Upper lobe of left lung (tissue), 6 donors: ENCODE results near the gene VPS13D. TPM values are rescaled to one million over a fixed set of nuclear protein-coding genes. Genes with fewer than 3 reads are reported as not detected.

Experiments
- ATAC-seq, 2 donors: fragments of 200-7000 bp; cut with Tn5 transposase; one replicate each; pipeline ENCODE4 v1.9.1; 2022; ENCODE audit warnings: mild to moderate bottlenecking in 2 of 2, moderate library complexity in 2 of 2; ENCODE audit not compliant: low FRiP score in 2 of 2
- DNase-seq, 2 donors: peaks; one replicate each; pipeline ENCODE4 v3.0.0-alpha.2; 2019 to 2020
- H3K27ac ChIP-seq, 4 donors: fragments of 200-600 bp; sonication (generic); one replicate each; pipeline ENCODE4 v1.5.1; 2016 to 2019
- H3K27me3 ChIP-seq, 4 donors: fragments of 200-600 bp; sonication (generic); one replicate each; pipeline ENCODE4 v1.5.1; 2017 to 2019
- H3K36me3 ChIP-seq, 4 donors: fragments of 200-600 bp; sonication (generic); one replicate each; pipeline ENCODE4 v1.5.1; 2016 to 2019
- H3K4me1 ChIP-seq, 4 donors: fragments of 200-600 bp; sonication (generic); one replicate each; pipeline ENCODE4 v1.5.1; 2018 to 2019
- H3K4me3 ChIP-seq, 4 donors: fragments of 200-600 bp; sonication (generic); one replicate each; pipeline ENCODE4 v1.5.1; 2017 to 2019; ENCODE audit warnings: mild to moderate bottlenecking in 2 of 4, moderate library complexity in 1 of 4
- H3K9me3 ChIP-seq, 4 donors: fragments of 200-600 bp; sonication (generic); one replicate each; pipeline ENCODE4 v1.5.1; 2018 to 2019
- CTCF ChIP-seq, 6 experiments: fragments of 450-650 bp in 4 of 6; fragments of 200-600 bp in 2 of 6; sonication (generic) in 2 of 6; IDR thresholded peaks; one replicate each; pipeline ENCODE4 v1.5.1; 2016 to 2019; ENCODE audit warnings: antibody characterized with exemption in 6 of 6
- EP300 ChIP-seq, 4 donors: sonication (generic); formaldehyde crosslinking; IDR thresholded peaks; one replicate each; pipeline ENCODE4 v1.5.1; 2017; ENCODE audit warnings: antibody characterized with exemption in 4 of 4, control low read depth in 2 of 4
- POLR2A ChIP-seq, 4 donors: fragments of 450-650 bp; IDR thresholded peaks; one replicate each; pipeline ENCODE4 v1.5.1; 2016 to 2017; ENCODE audit warnings: antibody characterized with exemption in 4 of 4, mild to moderate bottlenecking in 2 of 4
- POLR2AphosphoS5 ChIP-seq, 2 donors: sonication (generic); formaldehyde crosslinking; IDR thresholded peaks; one replicate each; pipeline ENCODE4 v1.5.1; 2017; ENCODE audit warnings: antibody characterized with exemption in 2 of 2
- WGBS, 2 donors: methylation state at CpG; one replicate each; pipeline ENCODE4 v1.1.5; 2017 to 2018; 5-methylcytosine and 5-hydroxymethylcytosine counted together
- total RNA-seq, 6 donors: library from RNA; depleted of rRNA in 4 of 6; stranded (reverse); fragments of >200 nt in 4 of 6; gene quantifications; one replicate each; pipeline versions ENCODE4 v1.1.0 to v1.2.1, GENCODE V29; 2016 to 2021
- donor health status: DM: no; HTN: no; CAD: no; lungs with moderate emphysema.
- donor health status: DM: no; HTN: yes; CAD: no; lungs with severe emphysema.

Gene VPS13D
- total RNA-seq, 6 donors from 2014 or later = 54.9 to 181 (median 87.9) TPM

GRCh38 chr1:12475947-12476346 lies 246.1 kb downstream of the VPS13D start:
- Histone ChIP-seq H3K4me1 (peaks cover 77 to 85% (median 81%) of the 10 kb centered on the region in 4 donors), H3K27ac (peak overlapping the region; percentile 4 to 77 (median 68))
- 44 to 62% methylated on average over 2 of the region's 2 CpGs for WGBS, 2 donors

GRCh38 chr1:12477314-12477713 lies 247.5 kb downstream of the VPS13D start:
- TF ChIP-seq EP300 (IDR thresholded peaks at IDR 0.05) (no peak), POLR2AphosphoS5 (IDR thresholded peaks at IDR 0.05) (no peak), CTCF (IDR thresholded peaks at IDR 0.05) (no peak), POLR2A (IDR thresholded peaks at IDR 0.05) (no peak)
- ATAC-seq (no peak), DNase-seq (no peak)
- Histone ChIP-seq H3K36me3 (no peaks in the 10 kb centered on the region), H3K27ac (peak overlapping the region in 2 of 4 donors; percentile 76 to 79), H3K4me3 (no peak overlapping the region), H3K4me1 (peaks cover 88 to 95% (median 93%) of the 10 kb centered on the region in 4 donors), H3K9me3 (no peaks in the 10 kb centered on the region), H3K27me3 (no peaks in the 10 kb centered on the region)
- WGBS, 2 donors = 83 to 91% methylated on average over 5 of the region's 5 CpGs

More at GRCh38 chr1:12475947-12476346, 246.1 kb downstream of the VPS13D start:
- Histone ChIP-seq H3K9me3 (no peaks in the 10 kb centered on the region), H3K4me3 (no peak overlapping the region), H3K36me3 (no peaks in the 10 kb centered on the region), H3K27me3 (no peaks in the 10 kb centered on the region)
- DNase-seq = peak in 1 of 2 donors; percentile 55
- TF ChIP-seq CTCF (IDR thresholded peaks at IDR 0.05) = no peak
- no peak for TF ChIP-seq POLR2AphosphoS5 (IDR thresholded peaks at IDR 0.05)
- no peak for TF ChIP-seq POLR2A (IDR thresholded peaks at IDR 0.05)
- ATAC-seq = peak in 1 of 2 donors; percentile 50

- TF ChIP-seq EP300 (IDR thresholded peaks at IDR 0.05) (peak in 1 of 4 donors; percentile 9), POLR2AphosphoS5 (IDR thresholded peaks at IDR 0.05) (peak; percentile 52 to 78), CTCF (IDR thresholded peaks at IDR 0.05) (no peak)
- H3K27me3 ChIP-seq = no peaks in the 10 kb centered on the region
- H3K27ac ChIP-seq = peak overlapping the region; percentile 66 to 79 (median 76)
- DNase-seq (peak; percentile 68 to 91), ATAC-seq (peak; percentile 88 to 90)
- peaks cover 80 to 89% (median 87%) of the 10 kb centered on the region in 4 donors for H3K4me1 ChIP-seq
- H3K36me3 ChIP-seq = no peaks in the 10 kb centered on the region
- WGBS, 2 donors = 20 to 23% methylated on average over 19 of the region's 19 CpGs
- peak overlapping the region in 1 of 4 donors; percentile 5 for H3K4me3 ChIP-seq
- no peaks in the 10 kb centered on the region for H3K9me3 ChIP-seq
Observed at GRCh38 chr1:12477936-12478611, 248.2 kb downstream of the VPS13D start.

GRCh38 chr1:12478612-12478985 lies 248.8 kb downstream of the VPS13D start:
- peak in 1 of 2 donors; percentile 2 for ATAC-seq
- peak overlapping the region in 1 of 4 donors; percentile 5 for H3K4me3 ChIP-seq
- DNase-seq = no peak
- no peaks in the 10 kb centered on the region for H3K27me3 ChIP-seq
- peak overlapping the region; percentile 66 to 79 (median 76) for H3K27ac ChIP-seq
- peaks cover 75 to 83% (median 82%) of the 10 kb centered on the region in 4 donors for H3K4me1 ChIP-seq
- H3K36me3 ChIP-seq = no peaks in the 10 kb centered on the region
- WGBS, 2 donors = 16 to 20% methylated on average over 6 to 11 of the region's 11 CpGs
- no peaks in the 10 kb centered on the region for H3K9me3 ChIP-seq
- no peak for TF ChIP-seq CTCF (IDR thresholded peaks at IDR 0.05)
- no peak for TF ChIP-seq POLR2AphosphoS5 (IDR thresholded peaks at IDR 0.05)
- no peak for TF ChIP-seq EP300 (IDR thresholded peaks at IDR 0.05)
- no peak for TF ChIP-seq POLR2A (IDR thresholded peaks at IDR 0.05)

- peaks cover 69 to 77% (median 75%) of the 10 kb centered on the region in 4 donors for H3K4me1 ChIP-seq
- DNase-seq = no peak
- no peaks in the 10 kb centered on the region for H3K9me3 ChIP-seq
- H3K27me3 ChIP-seq = no peaks in the 10 kb centered on the region
- H3K27ac ChIP-seq = peak overlapping the region in 2 of 4 donors; percentile 76 to 79
- H3K36me3 ChIP-seq = no peaks in the 10 kb centered on the region
- no peak overlapping the region for H3K4me3 ChIP-seq
- WGBS, 2 donors = 88 to 92% methylated on average over 6 of the region's 6 CpGs
- no peak for ATAC-seq
- no peak for TF ChIP-seq EP300 (IDR thresholded peaks at IDR 0.05)
- no peak for TF ChIP-seq CTCF (IDR thresholded peaks at IDR 0.05)
- TF ChIP-seq POLR2AphosphoS5 (IDR thresholded peaks at IDR 0.05) = no peak
- TF ChIP-seq POLR2A (IDR thresholded peaks at IDR 0.05) = no peak
Observed at GRCh38 chr1:12479311-12479710, 249.5 kb downstream of the VPS13D start.
